ENCODE results near the gene COL21A1.

The COL21A1 gene

DNA sequence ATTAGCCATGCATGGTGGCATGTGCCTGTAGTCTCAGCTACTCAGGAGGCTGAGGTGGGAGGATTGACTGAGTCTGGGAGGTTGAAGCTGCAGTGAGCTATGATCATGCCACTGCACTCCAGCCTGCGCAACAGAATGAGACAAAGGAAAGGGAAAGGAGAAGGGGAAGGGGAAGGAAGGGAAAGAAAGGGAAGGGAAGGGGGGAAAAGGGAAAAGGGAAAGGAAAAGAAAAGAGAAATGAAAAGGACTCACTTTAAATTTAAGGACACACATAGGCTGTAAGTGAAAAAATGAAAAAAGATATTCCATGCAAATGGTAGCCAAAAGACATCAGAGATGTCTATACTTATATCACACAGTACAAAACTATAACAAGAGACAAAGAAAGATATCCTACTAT, 74.2 kb downstream of the COL21A1 start:
- no peak for DNase-seq

- no peak for DNase-seq
These were observed 75.2 kb downstream of the COL21A1 start for GRCh38 chr6:56172144-56172543.

GRCh38 chr6:56169366-56169765, 78.0 kb downstream of the COL21A1 start:
- no peak for DNase-seq

DNA sequence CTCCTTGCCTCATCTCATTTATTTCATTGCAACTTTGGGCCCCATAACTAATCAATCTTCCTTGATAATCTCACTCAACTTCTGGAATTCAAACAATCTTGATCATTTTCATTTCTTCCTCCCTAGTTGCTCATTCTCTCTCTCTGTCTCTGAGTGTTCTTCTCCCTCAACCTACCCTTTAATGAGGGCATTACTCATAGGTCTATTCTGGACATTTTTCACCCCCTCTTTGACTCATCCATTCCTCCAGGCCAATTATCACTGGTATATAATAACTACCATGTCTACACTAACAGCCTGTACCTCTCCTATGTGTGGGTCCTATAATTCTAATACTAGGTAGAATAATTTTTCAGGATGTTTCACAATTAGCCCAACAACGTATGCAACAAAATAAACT, 78.8 kb downstream of the COL21A1 start:
- DNase-seq = no peak

DNA sequence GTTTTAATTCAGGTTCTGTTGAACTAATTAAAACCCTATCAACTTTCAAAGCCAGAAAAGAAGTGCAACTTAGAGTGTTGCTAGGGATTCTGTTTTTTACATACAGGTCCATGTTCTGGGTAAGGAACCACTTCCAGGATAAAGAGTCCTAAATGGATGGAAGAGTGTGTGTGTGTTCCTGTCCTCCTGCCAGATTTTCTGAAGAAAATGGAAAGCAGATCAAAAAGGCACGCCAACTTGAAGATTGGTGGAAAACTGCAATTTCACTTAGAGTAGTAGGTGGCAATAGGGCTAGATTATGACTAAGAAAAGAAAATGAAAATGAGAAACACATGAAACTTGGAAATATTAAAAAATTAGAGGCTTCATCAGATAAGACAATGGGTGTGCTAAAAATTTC, 85.3 kb downstream of the COL21A1 start:
- DNase-seq = no peak

GRCh38 chr6:56160489-56160888, 86.9 kb downstream of the COL21A1 start:
- DNase-seq = no peak

- DNase-seq = no peak
These were observed 88.8 kb downstream of the COL21A1 start for GRCh38 chr6:56158571-56158970.

- DNase-seq = no peak
These were observed 90.7 kb downstream of the COL21A1 start for GRCh38 chr6:56156643-56157042.

- no peak for DNase-seq
These were observed 91.7 kb downstream of the COL21A1 start for GRCh38 chr6:56155634-56156141.

GRCh38 chr6:56154076-56154475, 93.3 kb downstream of the COL21A1 start:
- DNase-seq = no peak

- DNase-seq = no peak
These were observed 94.8 kb downstream of the COL21A1 start for GRCh38 chr6:56152611-56153010.

DNA sequence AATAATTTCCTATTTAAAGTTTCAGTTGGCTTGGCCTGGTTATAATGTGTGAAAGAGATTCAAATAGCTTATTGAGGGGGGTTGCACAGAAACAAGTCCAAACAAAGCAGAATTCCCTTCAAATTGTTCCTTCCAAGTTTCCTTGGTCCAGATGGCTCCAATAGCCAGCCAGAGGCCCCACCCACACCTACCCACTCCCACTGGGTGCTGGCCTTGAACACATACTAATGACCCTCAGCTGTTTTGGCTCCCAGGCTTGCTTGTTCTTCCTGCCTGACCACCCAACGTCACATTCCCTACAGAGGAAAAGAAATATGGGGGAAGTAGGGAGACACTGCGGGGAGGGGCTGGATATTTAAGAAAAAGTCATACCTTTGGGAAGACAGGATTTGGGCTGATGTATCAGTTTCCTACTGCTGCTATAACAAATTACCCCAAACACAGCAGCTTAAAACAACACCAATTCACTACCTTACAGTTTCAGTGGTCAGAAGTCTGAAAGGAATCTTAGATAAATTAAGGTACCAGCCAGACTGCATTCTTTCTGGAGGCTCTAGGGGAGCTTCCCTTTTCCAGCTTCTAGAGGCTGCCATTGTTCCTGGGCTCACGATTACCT, 95.7 kb downstream of the COL21A1 start:
- no peak for DNase-seq

DNA sequence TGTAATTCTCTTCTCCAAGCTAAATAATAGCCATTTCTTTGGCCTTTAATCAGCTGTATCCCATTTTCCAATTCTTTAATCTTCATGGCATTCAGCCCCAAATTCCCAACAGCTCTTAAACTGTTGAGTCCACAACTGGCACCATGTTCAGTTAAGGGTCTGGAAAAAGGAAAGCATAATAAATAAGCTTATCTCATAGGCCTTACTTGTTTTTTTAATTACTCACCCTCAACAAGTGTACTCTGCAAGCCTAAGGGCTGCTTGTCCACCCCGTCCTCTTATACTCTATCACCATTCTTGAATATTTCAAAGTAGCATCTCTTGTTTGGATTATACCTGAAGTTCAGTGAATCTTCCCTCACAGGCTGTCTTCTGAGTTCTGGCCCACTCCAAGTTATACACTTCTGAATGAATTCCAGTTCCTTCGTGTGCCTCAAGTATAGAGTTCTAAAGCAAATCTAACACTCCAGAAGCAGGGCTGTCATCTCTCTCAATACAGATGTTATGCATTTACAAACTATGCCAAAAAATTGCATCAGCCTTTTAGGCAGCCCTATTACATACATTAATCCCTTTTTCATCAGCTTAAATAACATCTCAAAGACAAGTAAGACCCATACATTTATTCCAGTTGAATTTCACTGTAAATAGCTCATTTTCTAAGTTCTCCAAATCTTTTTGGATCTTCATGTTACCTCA, 98.7 kb downstream of the COL21A1 start:
- DNase-seq = no peak

- no peak for DNase-seq
These were observed 99.6 kb downstream of the COL21A1 start for GRCh38 chr6:56147766-56148165.

DNA sequence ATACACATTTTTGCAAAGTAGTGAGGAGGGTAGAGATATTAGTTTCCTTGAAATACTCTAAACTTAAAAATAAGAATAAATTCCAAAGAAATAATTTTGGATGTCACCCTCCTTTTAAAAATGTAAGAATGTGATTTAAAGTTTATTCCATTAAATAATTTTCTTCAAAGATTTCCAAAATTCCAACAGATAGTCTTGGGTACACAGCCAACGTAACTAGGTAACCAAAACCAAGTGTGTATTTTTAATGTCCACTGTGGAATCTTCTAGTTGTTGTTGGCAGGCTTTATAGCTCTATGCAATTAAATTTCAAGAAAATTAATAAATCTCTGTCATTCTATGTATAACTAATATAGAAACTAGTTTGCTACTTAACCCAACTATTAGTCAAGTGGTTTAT, 101.3 kb downstream of the COL21A1 start:
- no peak for DNase-seq

- no peak for DNase-seq
These were observed 101.8 kb downstream of the COL21A1 start for GRCh38 chr6:56145616-56146015.

- no peak for DNase-seq
These were observed 102.6 kb downstream of the COL21A1 start for GRCh38 chr6:56144538-56145324.

DNA sequence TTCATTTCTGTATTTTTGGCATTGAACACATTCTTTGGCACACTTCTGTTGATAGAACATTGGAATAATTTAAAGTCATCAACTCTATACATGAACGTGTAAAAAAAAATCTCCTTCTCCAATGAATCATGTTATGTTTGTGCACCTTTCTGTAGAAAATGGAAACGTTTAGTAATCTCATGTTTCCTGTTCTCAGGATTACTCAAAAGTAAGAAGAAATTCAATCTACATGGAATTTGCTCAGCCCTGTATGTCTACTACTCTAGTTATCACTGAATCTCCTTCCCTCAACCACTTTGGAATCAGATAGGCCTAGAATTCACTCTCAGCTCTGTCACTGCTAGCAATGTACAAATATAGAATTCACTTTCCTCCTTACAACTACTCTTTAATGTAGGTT, 103.6 kb downstream of the COL21A1 start:
- no peak for DNase-seq

GRCh38 chr6:56140090-56140489, 107.3 kb downstream of the COL21A1 start:
- DNase-seq = no peak

- no peak for DNase-seq
These were observed 131.7 kb downstream of the COL21A1 start for GRCh38 chr6:56115715-56116114.

DNA sequence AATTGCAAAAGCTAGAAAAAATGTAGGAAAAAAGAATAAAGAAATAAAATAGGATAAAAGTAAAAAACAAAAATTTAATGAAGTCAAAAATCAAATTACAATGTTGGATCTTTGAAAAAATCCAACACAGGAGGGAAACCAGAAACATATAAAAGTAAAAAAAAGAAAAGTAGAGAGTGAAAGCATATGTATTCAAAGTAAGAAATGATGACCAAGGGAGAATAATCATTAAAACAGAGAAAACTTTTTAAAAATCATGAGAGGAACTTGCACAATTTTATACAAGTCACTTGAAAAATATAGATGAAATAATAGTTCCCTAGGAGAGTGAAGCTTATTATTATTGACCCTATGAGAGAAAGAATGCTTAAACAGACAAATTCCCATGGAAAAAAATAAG, 138.2 kb downstream of the COL21A1 start:
- no peak for DNase-seq

GRCh38 chr6:56106231-56106630, 141.1 kb downstream of the COL21A1 start:
- DNase-seq = no peak

- DNase-seq = no peak
These were observed 142.8 kb downstream of the COL21A1 start for GRCh38 chr6:56104591-56104990.

DNA sequence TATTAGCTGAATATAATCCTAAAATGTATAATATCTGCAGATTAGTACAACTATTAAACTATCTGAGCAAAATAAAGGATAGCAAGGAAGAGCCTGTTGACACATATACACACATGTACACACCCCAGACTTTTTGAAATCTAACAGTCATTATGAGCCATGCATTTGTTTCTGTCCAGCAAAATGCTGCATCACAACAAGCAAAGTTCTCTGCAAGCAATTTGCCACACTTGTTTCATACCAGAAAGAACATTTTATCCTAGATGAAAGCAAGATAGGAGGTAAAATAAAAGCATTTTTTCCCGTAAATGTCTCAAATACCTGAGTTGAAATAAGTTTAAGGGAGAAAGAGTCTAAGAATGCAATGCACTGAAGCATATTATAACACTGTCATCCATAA, 145.2 kb downstream of the COL21A1 start:
- DNase-seq = no peak
